DND-41 (cell line): Measurements from ENCODE around the gene TRAM2.

ENCODE experiments used
- EZH2 ChIP-seq: IDR thresholded peaks from 3 replicates; pipeline ENCODE4 v1.6.1; 2012; ENCODE audit warnings: borderline replicate concordance, low read depth, mild to moderate bottlenecking, moderate library complexity, low read length, inconsistent platforms; ENCODE audit not compliant: severe bottlenecking
- TF ChIP-seq, protein P1 (sequence below): IDR thresholded peaks from 2 replicates; pipeline ENCODE4 v1.5.1; 2012; ENCODE audit warnings: borderline replicate concordance, low read length, moderate library complexity, mild to moderate bottlenecking; ENCODE audit not compliant: poor library complexity, severe bottlenecking; ENCODE audit errors: extremely low read depth

DNA sequence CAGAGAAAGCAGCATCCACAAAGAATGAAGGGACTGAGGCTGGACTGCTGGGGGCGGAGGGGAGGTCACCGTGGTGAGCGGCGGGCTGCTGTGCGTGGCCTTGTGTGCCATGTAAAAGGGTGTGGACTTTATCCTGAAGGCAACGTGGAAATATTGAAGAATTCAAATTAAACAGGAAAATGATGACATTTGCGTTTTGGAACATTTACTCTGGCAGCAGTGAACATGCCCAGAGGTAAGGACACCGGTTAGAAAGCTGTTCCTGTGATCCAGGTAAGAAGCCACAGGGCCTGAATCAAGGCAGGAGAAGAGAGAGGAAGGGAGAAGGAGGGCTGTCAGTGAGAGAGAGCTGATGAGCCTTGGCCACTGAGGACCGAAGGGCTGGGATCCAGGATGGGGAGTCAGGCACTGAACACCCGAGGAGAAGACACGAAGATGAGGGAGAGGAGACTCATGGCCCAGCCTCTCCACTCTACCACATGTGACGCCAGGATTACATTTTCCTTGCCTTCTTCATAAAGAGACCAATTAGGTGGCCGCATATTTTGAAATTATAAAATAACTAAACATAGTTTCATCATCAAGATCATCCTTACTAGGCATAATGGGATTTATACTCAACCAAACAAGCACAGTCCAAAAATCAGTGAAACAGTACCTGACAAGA, 58.4 kb downstream of the TRAM2 start:
- TF ChIP-seq EZH2, result no peak
- TF ChIP-seq, protein P1, sequence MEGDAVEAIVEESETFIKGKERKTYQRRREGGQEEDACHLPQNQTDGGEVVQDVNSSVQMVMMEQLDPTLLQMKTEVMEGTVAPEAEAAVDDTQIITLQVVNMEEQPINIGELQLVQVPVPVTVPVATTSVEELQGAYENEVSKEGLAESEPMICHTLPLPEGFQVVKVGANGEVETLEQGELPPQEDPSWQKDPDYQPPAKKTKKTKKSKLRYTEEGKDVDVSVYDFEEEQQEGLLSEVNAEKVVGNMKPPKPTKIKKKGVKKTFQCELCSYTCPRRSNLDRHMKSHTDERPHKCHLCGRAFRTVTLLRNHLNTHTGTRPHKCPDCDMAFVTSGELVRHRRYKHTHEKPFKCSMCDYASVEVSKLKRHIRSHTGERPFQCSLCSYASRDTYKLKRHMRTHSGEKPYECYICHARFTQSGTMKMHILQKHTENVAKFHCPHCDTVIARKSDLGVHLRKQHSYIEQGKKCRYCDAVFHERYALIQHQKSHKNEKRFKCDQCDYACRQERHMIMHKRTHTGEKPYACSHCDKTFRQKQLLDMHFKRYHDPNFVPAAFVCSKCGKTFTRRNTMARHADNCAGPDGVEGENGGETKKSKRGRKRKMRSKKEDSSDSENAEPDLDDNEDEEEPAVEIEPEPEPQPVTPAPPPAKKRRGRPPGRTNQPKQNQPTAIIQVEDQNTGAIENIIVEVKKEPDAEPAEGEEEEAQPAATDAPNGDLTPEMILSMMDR, result no peak
